ENCODE results near the gene INSL6.
A peak's percentile ranks its signal among the peaks of the same experiment; 100 is the strongest.
"Not testable (repeated sequence)": the region's sequence is repeated elsewhere in the genome, so short reads cannot be mapped to it uniquely, and the experiment has no call there.

The INSL6 gene

GRCh38 chr9:5185220-5185840 lies at the start of gene INSL6:
Gene INSL6 (minus strand): TSS chr9:5185639. CDS start chr9:5185602, 37 bp downstream.
- no peak for DNase-seq

- DNase-seq, result no peak
Observed at GRCh38 chr9:5231212-5231611, 45.8 kb upstream of the INSL6 start, which contains the start of gene INSL4. Gene INSL4 (plus strand): TSS chr9:5231419. CDS start chr9:5231524, 105 bp downstream.

GRCh38 chr9:5230554-5230953 lies 45.1 kb upstream of the INSL6 start:
- DNase-seq, result no peak

GRCh38 chr9:5205071-5205470 lies 19.6 kb upstream of the INSL6 start:
- no peak for DNase-seq

GRCh38 chr9:5195463-5195862 lies 10.0 kb upstream of the INSL6 start:
- no peak for DNase-seq

GRCh38 chr9:5193345-5193744 lies 7.9 kb upstream of the INSL6 start:
- DNase-seq, result no peak

GRCh38 chr9:5191985-5192384 lies 6.5 kb upstream of the INSL6 start:
- no peak for DNase-seq

- no peak for DNase-seq
Observed at GRCh38 chr9:5188060-5188984, 2.9 kb upstream of the INSL6 start.

- DNase-seq, result peak; percentile 42
Observed at GRCh38 chr9:5186416-5187169, 1.2 kb upstream of the INSL6 start.

GRCh38 chr9:5184776-5185175 lies 663 bp downstream of the INSL6 start:
- no peak for DNase-seq

- DNase-seq, result not testable (repeated sequence)
Observed at GRCh38 chr9:5180631-5181030, 4.8 kb downstream of the INSL6 start.

GRCh38 chr9:5178126-5178805 lies 7.2 kb downstream of the INSL6 start:
- DNase-seq, result no peak

- DNase-seq, result no peak
Observed at GRCh38 chr9:5146241-5146640, 39.2 kb downstream of the INSL6 start.

- DNase-seq, result no peak
Observed at GRCh38 chr9:5144217-5144616, 41.2 kb downstream of the INSL6 start.

GRCh38 chr9:5140151-5140550 lies 45.3 kb downstream of the INSL6 start:
- no peak for DNase-seq

GRCh38 chr9:5122516-5122915 lies 62.9 kb downstream of the INSL6 start:
- DNase-seq, result no peak

GRCh38 chr9:5122116-5122515 lies 63.3 kb downstream of the INSL6 start:
- DNase-seq, result peak; percentile 39

- DNase-seq, result no peak
Observed at GRCh38 chr9:5113994-5114748, 71.3 kb downstream of the INSL6 start.

Data from kidney glomerular epithelial cell (primary cell).